Hepatocyte (in vitro differentiated cells): ENCODE measurements around the gene C4orf50. TPM values are rescaled to one million over a fixed set of nuclear protein-coding genes. Genes with fewer than 3 reads are reported as not detected.

ENCODE experiments used
- DNase-seq: peaks from one replicate; pipeline ENCODE4 v3.0.0-alpha.2; 2016; ENCODE audit warnings: low spot score
- H2AFZ ChIP-seq: fragments of 200-600 bp; sonication (generic); 2 replicates; pipeline ENCODE4 v1.6.0; 2016; ENCODE audit warnings: antibody characterized with exemption, mild to moderate bottlenecking
- H3K27ac ChIP-seq: fragments of 200-600 bp; sonication (generic); 2 replicates; pipeline ENCODE4 v1.5.1; 2016; ENCODE audit warnings: mild to moderate bottlenecking
- H3K27me3 ChIP-seq: fragments of 200-600 bp; sonication (generic); 2 replicates; pipeline ENCODE4 v1.6.1; 2016
- H3K36me3 ChIP-seq: fragments of 200-600 bp; sonication (generic); replicated peaks from 2 replicates; pipeline ENCODE4 v1.5.1; 2016; ENCODE audit warnings: low read depth; ENCODE audit not compliant: insufficient read depth
- H3K4me1 ChIP-seq: fragments of 200-600 bp; sonication (generic); 2 replicates; pipeline ENCODE4 v1.5.1; 2016; ENCODE audit warnings: mild to moderate bottlenecking, moderate library complexity; ENCODE audit not compliant: insufficient read depth
- H3K4me2 ChIP-seq: fragments of 200-600 bp; sonication (generic); 2 replicates; pipeline ENCODE4 v1.6.0; 2016
- H3K4me3 ChIP-seq: fragments of 200-600 bp; sonication (generic); 2 replicates; pipeline ENCODE4 v1.5.1; 2016; ENCODE audit warnings: mild to moderate bottlenecking
- H3K79me2 ChIP-seq: fragments of 200-600 bp; sonication (generic); 2 replicates; pipeline ENCODE4 v1.6.0; 2017; ENCODE audit warnings: mild to moderate bottlenecking
- H3K9me2 ChIP-seq: fragments of 200-600 bp; sonication (generic); replicated peaks from 2 replicates; pipeline ENCODE4 v1.6.0; 2017; ENCODE audit warnings: mild to moderate bottlenecking; ENCODE audit not compliant: insufficient read depth
- H3K9me3 ChIP-seq: fragments of 200-600 bp; sonication (generic); 2 replicates; pipeline ENCODE4 v1.5.1; 2016; ENCODE audit warnings: low read depth, mild to moderate bottlenecking
- H4K20me1 ChIP-seq: fragments of 200-600 bp; sonication (generic); 2 replicates; pipeline ENCODE4 v1.6.0; 2016; ENCODE audit warnings: mild to moderate bottlenecking; ENCODE audit not compliant: insufficient read depth, poor library complexity, severe bottlenecking
- CTCF ChIP-seq: fragments of 200-600 bp; sonication (generic); IDR thresholded peaks from 2 replicates; pipeline ENCODE4 v1.5.1; 2016; ENCODE audit warnings: antibody characterized with exemption, mild to moderate bottlenecking; ENCODE audit not compliant: poor library complexity
- EZH2 ChIP-seq: fragments of 200-600 bp; sonication (generic); IDR thresholded peaks from 2 replicates; pipeline ENCODE4 v1.6.1; 2016; ENCODE audit warnings: antibody characterized with exemption, mild to moderate bottlenecking, borderline replicate concordance
- EZH2phosphoT487 ChIP-seq: fragments of 200-600 bp; sonication (generic); IDR thresholded peaks from one replicate; pipeline ENCODE4 v1.6.1; 2018; ENCODE audit warnings: antibody characterized with exemption, mild to moderate bottlenecking, low read depth, moderate library complexity; ENCODE audit not compliant: unreplicated experiment, severe bottlenecking
- WGBS: methylation state at CpG from one replicate; pipeline ENCODE4 v1.1.6; 2016; ENCODE audit warnings: low lambda C conversion rate; ENCODE audit errors: missing lambda C conversion rate; 5-methylcytosine and 5-hydroxymethylcytosine counted together
- polyA plus RNA-seq: library from polyadenylated mRNA; unstranded; fragments of >200 nt; fragmentation: Nextera tagmentation; extraction: Ambion mirVana; gene quantifications from 2 replicates; pipeline ENCODE4 v1.2.1, GENCODE V29; 2016
- total RNA-seq: library from RNA; depleted of rRNA; stranded (reverse); fragments of >200 nt; gene quantifications from 2 replicates; pipeline ENCODE4 v1.2.3, GENCODE V29; 2014

The C4orf50 gene
- total and polyA plus RNA-seq, 2 experiments from 2014 or later, result not detected

- 91% methylated on average over 7 of the region's 7 CpGs for WGBS
- Histone ChIP-seq H3K9me2 (no peaks in the 10 kb centered on the region), H3K27me3 (peaks cover 54% of the 10 kb centered on the region), H2AFZ (no peak overlapping the region), H3K9me3 (no peaks in the 10 kb centered on the region), H4K20me1 (peaks cover 24% of the 10 kb centered on the region), H3K79me2 (no peaks in the 10 kb centered on the region), H3K4me2 (no peak overlapping the region), H3K27ac (no peak overlapping the region), H3K4me1 (no peaks in the 10 kb centered on the region), H3K4me3 (no peak overlapping the region), H3K36me3 (no peaks in the 10 kb centered on the region)
- no peak for DNase-seq
- TF ChIP-seq EZH2, result no peak
- no peak for TF ChIP-seq EZH2phosphoT487
- no peak for TF ChIP-seq CTCF
Observed at GRCh38 chr4:5884796-5885195, 133.4 kb downstream of the C4orf50 start.

- no peak overlapping the region for H2AFZ ChIP-seq
- WGBS, result 80% methylated on average over 1 of the region's 1 CpG
- DNase-seq, result no peak
- no peak for TF ChIP-seq CTCF
- TF ChIP-seq EZH2, result no peak
- no peak for TF ChIP-seq EZH2phosphoT487
- H3K79me2 ChIP-seq, result no peaks in the 10 kb centered on the region
- no peak overlapping the region for H3K4me2 ChIP-seq
- peaks cover 45% of the 10 kb centered on the region for H3K27me3 ChIP-seq
- no peaks in the 10 kb centered on the region for H3K9me3 ChIP-seq
- no peaks in the 10 kb centered on the region for H3K36me3 ChIP-seq
- H3K4me3 ChIP-seq, result no peak overlapping the region
- no peaks in the 10 kb centered on the region for H3K4me1 ChIP-seq
- H4K20me1 ChIP-seq, result peaks cover 31% of the 10 kb centered on the region
- no peak overlapping the region for H3K27ac ChIP-seq
- H3K9me2 ChIP-seq, result no peaks in the 10 kb centered on the region
Observed at GRCh38 chr4:5883916-5884315, 134.3 kb downstream of the C4orf50 start.

- H4K20me1 ChIP-seq, result peaks cover 36% of the 10 kb centered on the region
- TF ChIP-seq EZH2 (no peak), CTCF (no peak), EZH2phosphoT487 (no peak)
- no peak for DNase-seq
- no peak overlapping the region for H3K4me3 ChIP-seq
- H3K36me3 ChIP-seq, result no peaks in the 10 kb centered on the region
- H3K4me2 ChIP-seq, result no peak overlapping the region
- H3K9me2 ChIP-seq, result no peaks in the 10 kb centered on the region
- no peaks in the 10 kb centered on the region for H3K4me1 ChIP-seq
- 91% methylated on average over 2 of the region's 3 CpGs for WGBS
- no peak overlapping the region for H2AFZ ChIP-seq
- no peaks in the 10 kb centered on the region for H3K9me3 ChIP-seq
- no peak overlapping the region for H3K27ac ChIP-seq
- H3K79me2 ChIP-seq, result no peaks in the 10 kb centered on the region
- peaks cover 39% of the 10 kb centered on the region for H3K27me3 ChIP-seq
Observed at GRCh38 chr4:5882947-5883346, 135.3 kb downstream of the C4orf50 start.

GRCh38 chr4:5881340-5881739 lies 136.9 kb downstream of the C4orf50 start:
- peaks cover 36% of the 10 kb centered on the region for H4K20me1 ChIP-seq
- WGBS, result 11% methylated on average over 4 of the region's 4 CpGs
- H3K27ac ChIP-seq, result no peak overlapping the region
- no peaks in the 10 kb centered on the region for H3K36me3 ChIP-seq
- H2AFZ ChIP-seq, result no peak overlapping the region
- no peak overlapping the region for H3K4me2 ChIP-seq
- H3K9me3 ChIP-seq, result no peaks in the 10 kb centered on the region
- H3K9me2 ChIP-seq, result no peaks in the 10 kb centered on the region
- TF ChIP-seq CTCF (no peak), EZH2phosphoT487 (no peak), EZH2 (no peak)
- H3K27me3 ChIP-seq, result peaks cover 23% of the 10 kb centered on the region
- H3K4me3 ChIP-seq, result no peak overlapping the region
- H3K4me1 ChIP-seq, result no peaks in the 10 kb centered on the region
- no peaks in the 10 kb centered on the region for H3K79me2 ChIP-seq
- DNase-seq, result no peak
